Measurements from ENCODE around the gene CLPX. TPM values are rescaled to one million over a fixed set of nuclear protein-coding genes. Genes with fewer than 3 reads are reported as not detected.
"Not testable (repeated sequence)": the region's sequence is repeated elsewhere in the genome, so short reads cannot be mapped to it uniquely, and the experiment has no call there.

Gene CLPX
- polyA plus RNA-seq (ENCODE audit: insufficient read length in 4 of 4): 10 to 100 TPM; 58.5 to 82.8 (median 76.5) TPM

DNA sequence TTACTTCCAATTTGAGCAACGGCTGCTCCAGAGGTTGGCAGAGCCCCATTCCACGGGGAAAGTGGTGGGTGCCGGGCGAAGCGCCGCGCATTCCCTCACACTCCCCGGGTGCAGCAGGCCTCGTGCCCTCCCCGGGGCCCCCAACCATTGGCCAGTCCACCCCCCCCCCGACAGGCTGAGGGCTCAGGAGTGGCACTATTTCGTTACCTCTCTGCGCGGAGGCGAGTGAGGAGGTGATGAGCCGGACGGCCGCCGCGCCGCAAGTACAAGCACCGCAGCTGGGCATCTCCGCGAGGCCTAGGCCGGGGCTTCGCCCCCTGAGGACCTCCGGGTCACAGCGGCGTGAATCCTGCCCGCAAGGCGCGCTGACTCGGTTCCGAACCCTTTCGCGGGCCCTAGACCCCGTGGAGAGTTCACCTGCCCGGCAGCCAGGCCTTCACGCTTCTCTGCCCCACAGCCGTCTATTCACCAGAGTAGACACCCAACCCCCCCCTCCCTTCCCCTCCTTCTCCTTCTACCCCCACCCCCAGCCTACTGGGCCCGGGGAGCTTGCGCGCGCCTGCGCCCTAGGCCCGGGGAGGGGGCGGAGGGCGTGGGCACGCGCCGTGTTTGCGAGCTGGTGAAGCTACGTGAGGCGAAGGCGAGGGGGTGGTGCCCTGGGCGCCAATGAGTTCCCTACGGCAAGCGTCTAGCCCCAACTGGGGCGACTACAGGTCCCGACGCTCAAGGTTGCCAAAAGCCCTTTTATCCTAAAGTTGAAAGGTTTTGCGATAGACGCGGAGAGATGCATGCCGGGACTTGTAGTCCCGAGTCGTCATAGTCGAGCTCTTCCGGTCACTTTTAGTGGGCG lies at the start of gene CLPX:
TSS of gene CLPX (minus strand) at position 475 of the 850 bp plus-strand sequence. CDS start at position 286, 189 bp downstream.
- peak; percentile 78 to 93 (median 90) for DNase-seq (ENCODE audit: low read depth in 4 of 4, low spot score in 2 of 4)

DNA sequence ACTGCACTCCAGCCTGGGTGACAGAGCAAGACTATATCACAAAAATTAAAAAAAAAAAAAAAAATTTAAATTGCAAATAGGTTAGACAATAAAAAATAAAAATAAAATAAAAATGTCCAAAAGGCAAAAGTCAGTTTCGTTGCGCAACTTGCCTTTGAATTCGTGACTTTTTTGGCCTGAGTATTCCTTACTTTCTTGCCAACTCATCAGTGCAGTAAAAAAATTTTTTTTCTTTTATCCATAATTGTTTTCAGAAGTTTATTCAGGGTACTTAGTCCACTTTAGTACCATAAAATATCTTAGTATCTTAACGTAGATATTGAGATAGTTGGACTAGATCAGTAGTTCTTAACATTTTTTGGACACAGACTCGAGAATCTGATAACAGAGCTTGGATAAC lies 48.6 kb upstream of the CLPX start:
- no peak for DNase-seq (ENCODE audit: low read depth in 4 of 4, low spot score in 2 of 4)

DNA sequence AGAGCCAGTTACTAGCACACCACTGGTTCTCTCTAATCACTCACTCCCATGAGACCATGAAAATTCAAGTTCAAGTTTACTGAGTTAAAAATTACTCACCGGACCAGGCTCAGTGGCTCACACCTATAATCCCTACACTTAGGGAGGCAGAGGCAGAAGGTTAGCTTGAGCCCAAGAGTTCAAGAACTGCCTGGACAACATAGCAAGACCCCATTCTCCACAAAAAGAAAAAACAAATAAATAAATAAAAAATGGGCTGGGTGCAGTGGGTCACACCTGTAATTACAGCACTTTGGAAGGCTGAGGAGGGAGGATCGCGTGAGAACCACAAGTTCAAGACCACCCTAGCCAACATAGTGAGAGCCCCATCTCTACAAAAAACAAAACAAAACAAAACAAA lies 47.4 kb upstream of the CLPX start:
- DNase-seq (ENCODE audit: low read depth in 4 of 4, low spot score in 2 of 4): no peak

DNA sequence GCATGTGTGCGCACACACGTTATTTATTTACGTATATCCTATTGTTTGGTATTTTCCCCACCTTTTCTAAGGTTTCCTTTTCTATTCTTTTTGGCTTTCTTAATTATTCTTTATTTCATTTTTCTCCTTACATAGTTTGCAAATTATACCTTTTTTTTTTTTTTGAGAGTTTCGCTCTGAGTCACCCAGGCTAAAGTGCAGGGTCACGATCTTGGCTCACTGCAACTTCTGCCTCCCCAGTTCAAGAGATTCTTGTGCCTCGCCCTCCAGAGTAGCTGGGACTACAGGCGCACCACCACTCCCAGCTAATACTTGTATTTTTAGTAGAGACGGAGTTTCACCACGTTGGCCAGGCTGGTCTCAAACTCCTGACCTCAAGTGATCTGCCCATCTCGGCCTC lies 46.2 kb upstream of the CLPX start:
- DNase-seq (ENCODE audit: low read depth in 4 of 4, low spot score in 2 of 4): no peak

DNA sequence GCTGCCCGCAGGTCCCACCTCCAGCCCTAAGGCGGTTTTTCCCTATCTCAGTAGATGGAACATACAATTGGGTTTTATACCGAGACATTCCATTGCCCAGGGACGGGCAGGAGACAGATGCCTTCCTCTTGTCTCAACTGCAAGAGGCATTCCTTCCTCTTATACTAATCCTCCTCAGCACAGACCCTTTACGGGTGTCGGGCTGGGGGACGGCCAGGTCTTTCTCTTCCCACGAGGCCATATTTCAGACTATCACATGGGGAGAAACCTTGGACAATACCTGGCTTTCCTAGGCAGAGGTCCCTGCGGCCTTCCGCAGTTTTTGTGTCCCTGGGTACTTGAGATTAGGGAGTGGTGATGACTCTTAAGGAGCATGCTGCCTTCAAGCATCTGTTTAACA lies 41.8 kb upstream of the CLPX start:
- not testable (repeated sequence) for DNase-seq (ENCODE audit: low read depth in 4 of 4, low spot score in 2 of 4)

DNA sequence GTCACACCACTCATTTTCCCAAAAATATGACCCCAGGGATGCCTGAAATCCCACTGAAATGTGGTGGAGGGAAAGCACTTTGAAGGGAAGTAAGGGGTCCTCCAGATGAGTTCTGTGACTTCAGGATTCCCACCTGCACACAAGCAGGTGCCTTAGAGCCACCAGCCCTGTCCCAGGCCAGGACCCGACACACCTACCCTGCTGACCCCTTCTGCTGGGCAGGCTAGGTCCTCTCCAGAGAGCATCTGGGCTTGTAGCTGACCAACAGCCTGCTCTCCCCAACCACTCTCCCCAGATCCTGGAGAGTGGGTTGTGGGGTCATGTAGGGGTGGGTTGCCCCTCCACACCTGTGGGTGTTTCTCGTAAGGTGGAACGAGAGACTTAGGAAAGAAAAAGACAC lies 41.1 kb upstream of the CLPX start:
- DNase-seq (ENCODE audit: low read depth in 4 of 4, low spot score in 2 of 4): no peak

DNA sequence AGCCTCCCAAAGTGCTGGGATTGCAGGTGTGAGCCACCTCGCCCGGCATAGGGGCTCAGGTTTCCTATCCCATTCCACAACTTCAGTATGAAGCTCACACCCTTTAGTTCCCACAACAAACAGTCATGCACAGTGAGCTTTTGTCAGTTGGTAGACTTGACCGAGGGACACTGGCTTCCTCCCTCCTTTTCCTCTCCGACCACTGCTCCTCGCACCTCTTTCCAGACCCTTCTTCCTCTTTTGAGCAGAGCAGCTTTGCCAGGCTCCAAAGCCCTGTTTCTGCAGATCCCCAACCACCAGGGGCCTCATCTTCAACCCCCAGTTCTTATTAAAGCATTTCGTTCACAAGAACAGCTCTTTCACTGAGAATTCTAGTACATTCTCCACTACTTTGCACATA lies 38.9 kb upstream of the CLPX start:
- no peak for DNase-seq (ENCODE audit: low read depth in 4 of 4, low spot score in 2 of 4)

DNA sequence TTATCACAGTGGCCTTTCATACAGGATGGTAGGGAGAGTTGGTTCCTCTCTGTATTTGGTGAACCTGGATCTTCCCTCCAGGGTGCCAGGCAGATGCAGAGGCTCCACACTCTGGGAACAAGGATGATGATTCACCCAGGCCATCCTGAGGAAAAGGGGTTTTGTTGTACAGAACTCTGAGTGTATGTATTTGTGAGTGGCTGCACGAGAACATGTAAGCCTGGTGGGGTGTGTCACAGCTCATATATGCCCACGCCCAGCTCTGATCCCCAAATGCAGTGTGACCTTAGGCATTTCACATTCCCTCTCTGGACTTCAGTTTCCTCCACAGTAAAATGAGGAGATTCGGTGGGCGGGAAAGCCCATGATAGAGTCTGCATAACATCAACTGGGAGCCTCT lies 37.7 kb upstream of the CLPX start:
- no peak for DNase-seq (ENCODE audit: low read depth in 4 of 4, low spot score in 2 of 4)

DNA sequence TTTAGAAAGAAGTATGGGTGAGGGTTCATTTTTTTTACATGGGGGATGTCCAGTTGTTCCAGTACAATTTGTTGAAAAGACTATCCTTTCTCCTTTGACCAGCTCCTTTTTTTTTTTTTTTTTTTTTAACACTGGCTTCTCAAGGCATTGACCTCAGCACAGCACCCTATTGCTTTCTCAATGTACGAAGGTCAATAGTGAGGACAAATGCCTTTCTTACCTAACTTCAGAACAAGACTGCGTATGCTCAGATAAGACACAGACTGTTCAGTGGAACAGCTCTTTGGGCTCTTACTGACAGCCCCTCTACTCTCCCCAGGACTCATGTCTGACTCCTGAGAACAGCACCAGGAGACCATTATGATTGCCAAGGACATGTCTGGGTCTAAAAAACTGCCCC lies 36.6 kb upstream of the CLPX start:
- no peak for DNase-seq (ENCODE audit: low read depth in 4 of 4, low spot score in 2 of 4)

DNA sequence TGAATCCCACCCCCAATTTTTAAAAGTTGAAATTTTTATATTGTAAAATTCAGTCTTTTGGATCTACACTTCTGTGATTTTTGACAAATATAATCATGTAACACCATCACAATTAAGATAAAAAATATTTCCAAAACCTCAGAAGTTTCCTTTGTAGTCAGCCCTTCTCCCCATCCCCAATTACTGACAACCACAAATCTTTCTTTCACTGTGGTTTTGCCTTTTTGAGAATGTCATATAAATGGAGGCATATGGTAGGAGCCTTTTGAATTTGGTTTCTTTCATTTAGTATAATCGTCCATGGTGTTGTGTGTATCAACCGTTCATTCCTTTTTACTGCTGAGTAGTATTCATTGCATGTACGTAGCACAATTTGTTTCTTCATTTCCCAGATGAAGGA lies 34.0 kb upstream of the CLPX start:
- DNase-seq (ENCODE audit: low read depth in 4 of 4, low spot score in 2 of 4): no peak

DNA sequence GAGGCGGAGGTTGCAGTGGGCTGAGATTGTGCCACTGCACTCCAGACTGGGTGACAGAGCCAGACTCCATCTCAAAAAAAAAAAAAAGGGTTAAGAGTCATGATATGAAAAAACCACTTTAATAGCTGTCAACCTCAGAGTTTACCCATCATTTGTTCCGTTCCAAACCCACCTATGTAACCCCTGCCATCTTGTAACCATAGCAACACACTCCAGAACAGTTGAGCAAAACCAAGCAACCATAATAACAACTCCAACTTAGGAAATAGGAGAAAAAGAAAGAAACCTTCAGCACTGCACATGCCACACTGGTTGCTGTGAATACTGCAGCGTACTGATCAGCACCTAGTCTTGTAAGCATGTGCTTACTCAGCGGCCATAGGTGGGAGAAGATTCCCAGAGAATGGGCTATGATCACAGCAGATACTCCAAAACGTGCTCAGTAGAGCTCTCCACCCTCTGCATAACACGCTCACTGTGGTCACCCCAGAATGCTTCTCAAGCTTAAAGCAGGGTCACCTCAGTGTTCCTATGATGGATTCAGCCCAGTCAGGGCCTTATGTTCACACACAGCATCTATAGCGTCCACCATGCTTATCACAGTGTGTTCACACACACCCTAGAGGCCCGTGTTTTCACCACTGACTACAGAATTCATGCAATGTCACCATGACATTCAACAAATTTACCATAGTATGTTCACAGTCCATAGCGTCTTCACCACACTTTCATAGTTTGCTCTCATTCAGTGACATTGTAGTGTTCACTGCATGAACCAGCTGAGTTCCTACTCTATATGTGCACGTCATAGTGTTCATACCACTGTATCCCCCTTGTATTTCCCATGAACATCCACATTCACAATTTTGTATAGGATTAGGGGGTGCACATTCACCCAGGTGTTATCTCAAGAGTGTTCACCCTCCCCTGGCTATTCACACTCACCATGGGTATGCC lies 32.7 kb upstream of the CLPX start:
- DNase-seq (ENCODE audit: low read depth in 4 of 4, low spot score in 2 of 4): no peak

DNA sequence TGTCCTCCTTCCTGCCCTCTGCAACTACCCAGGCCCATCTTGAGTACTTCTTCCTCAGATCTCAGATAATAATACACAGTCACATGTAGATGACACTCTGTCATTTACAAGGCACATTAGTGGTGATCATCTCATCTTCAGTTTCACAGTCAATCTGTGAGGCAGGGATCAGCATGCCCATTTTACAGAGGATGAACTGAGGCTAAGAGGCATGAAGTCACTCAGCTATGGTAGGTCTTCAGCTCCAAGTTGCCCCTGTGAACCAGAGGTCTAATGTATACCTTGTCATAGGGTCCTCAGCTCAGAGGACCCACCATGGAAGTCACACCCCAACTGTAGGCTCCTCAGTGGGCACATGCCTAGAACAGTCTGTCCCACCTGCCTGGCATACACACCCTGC lies 30.4 kb upstream of the CLPX start:
- DNase-seq (ENCODE audit: low read depth in 4 of 4, low spot score in 2 of 4): no peak

DNA sequence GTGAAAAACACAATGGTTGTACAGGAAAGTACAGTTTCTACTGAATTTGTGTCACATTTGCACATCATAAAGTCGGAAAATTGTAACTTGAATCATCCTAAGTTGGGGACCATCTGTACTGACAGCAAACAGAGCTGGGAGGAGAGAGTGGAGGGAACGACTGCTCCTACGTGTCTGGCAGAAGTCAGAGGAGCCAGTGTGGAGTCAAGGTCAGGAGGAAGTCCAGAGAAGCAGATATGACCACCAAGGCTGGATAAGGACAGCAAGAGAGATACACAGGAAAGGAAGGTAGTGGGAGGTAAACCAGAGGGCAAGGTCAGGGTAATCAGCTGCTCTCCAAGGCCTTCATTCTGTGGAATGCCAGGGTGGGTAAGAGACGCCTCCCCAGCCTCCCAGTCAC lies 28.9 kb upstream of the CLPX start:
- DNase-seq (ENCODE audit: low read depth in 4 of 4, low spot score in 2 of 4): no peak

DNA sequence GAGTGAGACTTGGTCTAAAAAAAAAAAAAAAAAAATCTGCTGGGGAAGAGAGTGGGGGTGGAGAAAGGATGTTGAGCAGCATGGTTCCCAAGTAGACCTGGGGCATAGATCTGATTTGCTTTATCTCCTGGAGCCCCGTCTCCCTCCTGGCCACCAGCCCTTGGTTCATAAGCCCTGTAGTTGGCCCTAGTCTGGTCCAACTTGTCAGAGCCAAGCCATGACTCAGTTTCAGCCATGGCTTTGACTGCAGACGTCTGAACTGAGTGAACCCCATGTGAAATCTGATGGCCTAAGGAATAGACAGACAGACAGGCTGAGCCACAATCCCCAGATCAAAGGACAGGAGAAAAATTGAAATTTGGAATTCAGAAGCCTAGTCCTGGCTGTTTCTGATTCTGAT lies 28.1 kb upstream of the CLPX start:
- DNase-seq (ENCODE audit: low read depth in 4 of 4, low spot score in 2 of 4): no peak

DNA sequence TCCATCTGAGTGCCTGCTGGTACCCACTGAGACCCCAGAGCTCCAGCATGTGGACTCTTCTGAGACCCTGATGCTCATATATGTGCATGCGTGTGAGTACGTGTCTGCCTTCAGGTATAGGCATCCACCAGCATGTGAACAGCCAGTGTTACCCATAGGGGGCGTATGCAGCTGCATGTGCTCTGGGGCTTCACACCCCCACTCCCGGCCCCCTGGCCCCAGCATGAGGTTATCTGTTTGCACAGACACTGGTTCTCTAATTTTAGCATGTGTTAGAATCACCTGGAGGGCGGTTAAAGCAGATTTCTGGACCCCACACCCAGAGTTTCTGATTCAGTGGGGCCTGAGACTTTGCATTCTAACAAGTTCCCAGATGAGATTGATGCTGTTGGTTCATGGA lies 27.0 kb upstream of the CLPX start:
- no peak for DNase-seq (ENCODE audit: low read depth in 4 of 4, low spot score in 2 of 4)

DNA sequence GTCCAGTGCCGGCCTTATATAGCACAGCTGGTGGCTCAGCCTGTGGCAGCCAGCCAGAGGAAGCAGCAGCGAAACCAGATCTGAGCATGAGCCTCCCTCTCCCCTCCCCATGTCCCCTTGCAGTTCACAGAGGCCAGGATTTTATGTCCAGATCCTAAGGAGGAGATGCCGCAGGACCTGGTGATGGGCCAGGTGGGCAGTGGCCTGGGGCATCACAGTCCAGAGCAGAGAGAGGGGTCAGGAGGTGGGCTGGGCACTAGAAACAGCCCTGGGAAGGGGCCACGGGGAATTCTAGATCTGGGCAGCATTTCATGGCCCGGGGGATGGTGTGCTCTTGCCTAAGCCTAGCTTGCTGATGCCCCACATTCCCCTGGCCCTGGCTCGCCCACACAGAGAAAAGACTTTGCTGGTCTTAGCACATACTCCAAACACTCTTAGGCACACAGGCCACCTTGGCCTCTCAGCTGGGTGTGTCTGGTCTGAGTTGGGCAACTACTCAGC lies 26.4 kb upstream of the CLPX start:
- DNase-seq (ENCODE audit: low read depth in 4 of 4, low spot score in 2 of 4): peak in 3 of 4 donors; percentile 60 to 76 (median 75)

DNA sequence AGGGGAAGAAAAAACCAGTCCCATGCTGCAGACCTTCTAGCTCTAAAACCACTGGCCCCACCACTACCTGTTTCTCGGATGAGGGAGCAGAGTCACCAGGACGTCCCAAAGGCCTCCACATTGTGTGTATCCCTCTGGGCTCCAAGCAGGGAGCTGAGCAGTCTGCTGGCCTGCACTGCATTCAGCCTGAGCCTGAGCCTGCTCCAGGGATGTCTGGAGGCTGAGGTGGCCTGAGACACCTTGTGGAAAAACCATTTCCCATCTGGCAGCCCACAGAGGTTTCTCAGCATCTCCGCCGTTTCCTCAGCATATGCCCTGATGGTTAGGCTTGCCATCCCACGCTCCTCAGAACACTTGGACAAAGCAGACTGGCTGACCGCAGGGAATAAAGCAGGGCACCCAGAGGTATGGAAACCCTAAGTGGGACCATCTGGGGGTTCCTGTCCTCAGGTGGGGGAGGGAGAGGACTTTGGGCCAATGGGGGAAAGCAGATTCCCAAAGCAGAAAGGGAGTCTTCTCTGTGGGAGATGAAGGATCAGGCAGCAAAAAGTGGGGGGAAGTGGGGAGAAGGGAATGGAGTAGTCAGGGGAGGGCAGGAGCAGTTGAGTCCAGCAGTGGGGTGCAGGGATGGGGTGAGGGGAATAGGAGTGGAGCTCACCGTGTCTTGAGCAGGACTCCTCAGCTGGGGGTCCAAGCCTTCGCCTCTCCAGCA lies 25.8 kb upstream of the CLPX start, which contains the start of gene CILP:
TSS of gene CILP (minus strand) at position 704 of the 712 bp plus-strand sequence. CDS start 1,718 bp downstream, outside the sequence.
- no peak for DNase-seq (ENCODE audit: low read depth in 4 of 4, low spot score in 2 of 4)

DNA sequence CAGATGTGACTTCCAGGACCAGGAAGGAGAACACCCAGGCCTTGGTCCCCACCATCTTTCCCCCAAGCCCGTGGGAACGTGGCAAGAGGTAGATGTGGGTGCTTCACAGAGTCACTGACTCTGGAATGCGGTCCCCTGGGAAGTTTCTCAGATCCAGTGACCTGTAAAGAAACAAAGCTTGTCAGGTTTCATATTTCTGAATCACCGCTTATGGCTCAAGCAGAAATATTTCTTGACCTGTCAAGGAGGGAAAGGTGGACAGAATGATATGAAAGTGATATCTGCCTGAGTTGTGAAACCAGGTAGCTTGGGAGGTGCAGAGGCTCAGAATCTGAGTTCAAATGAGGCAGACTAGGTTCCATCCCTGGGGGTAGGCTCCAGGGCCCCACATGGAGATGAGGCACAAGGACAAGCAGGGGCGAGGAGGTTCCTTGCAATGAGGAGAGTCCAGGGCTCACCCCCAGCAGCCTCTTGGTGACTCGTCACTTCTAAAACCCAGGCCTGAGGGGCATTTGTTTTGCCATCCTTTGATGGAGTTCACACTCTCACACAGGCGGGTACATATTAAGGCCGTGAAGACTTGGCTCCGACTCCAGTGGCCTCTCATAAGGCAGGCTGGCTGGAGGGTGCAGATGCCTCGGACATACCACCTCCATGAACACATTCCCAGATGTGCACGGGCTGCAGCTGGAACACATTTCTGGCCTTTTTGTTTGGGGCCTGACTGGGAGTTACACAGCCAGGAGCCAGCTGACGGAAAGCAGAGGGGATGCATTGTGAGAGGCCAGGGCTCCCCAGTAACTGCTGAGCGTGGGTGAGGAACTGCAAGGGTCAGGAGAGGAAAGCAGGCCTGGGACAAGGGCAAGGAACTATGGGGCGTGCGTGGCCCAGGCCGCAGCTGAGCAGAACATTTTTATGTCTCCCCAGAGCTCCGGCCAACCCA lies 24.8 kb upstream of the CLPX start:
- no peak for DNase-seq (ENCODE audit: low read depth in 4 of 4, low spot score in 2 of 4)

DNA sequence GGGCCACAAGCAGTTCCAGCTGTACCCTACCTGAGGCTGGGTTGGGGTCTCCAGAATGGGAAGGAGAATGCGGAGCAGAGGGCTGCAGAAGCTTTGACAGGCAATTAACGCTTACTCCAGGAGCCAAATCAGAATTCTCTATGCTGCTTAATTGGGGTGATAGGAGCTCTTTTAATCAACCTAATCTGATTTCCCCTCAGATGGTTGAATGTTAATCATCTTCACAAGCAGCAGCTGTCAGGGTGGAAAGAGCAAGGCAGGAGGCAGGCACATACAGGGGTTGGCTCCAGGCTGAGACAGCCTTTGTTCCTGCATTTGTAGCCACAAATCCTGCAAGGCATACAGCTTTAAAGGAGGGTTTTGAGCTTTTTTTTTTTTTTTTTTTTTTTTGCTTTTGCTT lies 23.5 kb upstream of the CLPX start:
- DNase-seq (ENCODE audit: low read depth in 4 of 4, low spot score in 2 of 4): no peak

Measured in left renal cortex interstitium (tissue), 4 donors.